Umbilical cord (tissue), 2 donors: ENCODE measurements around the gene NT5C3A. TPM values are rescaled to one million over a fixed set of nuclear protein-coding genes. Genes with fewer than 3 reads are reported as not detected.
A peak's percentile ranks its signal among the peaks of the same experiment; 100 is the strongest.
"Not testable (repeated sequence)": the region's sequence is repeated elsewhere in the genome, so short reads cannot be mapped to it uniquely, and the experiment has no call there.

Experiments used
- DNase-seq: peaks from one replicate; pipeline ENCODE4 v3.0.0-alpha.2; 2015; ENCODE audit warnings: low spot score
- total RNA-seq: library from RNA; depleted of rRNA; stranded (reverse); fragments of >200 nt; gene quantifications from one replicate; pipeline ENCODE4 v1.2.3, GENCODE V29; 2014; ENCODE audit warnings: low replicate concordance; ENCODE audit not compliant: insufficient read depth

The NT5C3A gene
- total RNA-seq, 1 donor from 2014 or later: 47.2 TPM

GRCh38 chr7:33041631-33042428 is 20.7 kb downstream of the NT5C3A start:
- no peak for DNase-seq

- DNase-seq: peak; percentile 12
Measured at GRCh38 chr7:33040803-33041516, 21.6 kb downstream of the NT5C3A start.

- no peak for DNase-seq
Measured at GRCh38 chr7:33039903-33040292, 22.7 kb downstream of the NT5C3A start.

- peak; percentile 30 for DNase-seq
Measured at GRCh38 chr7:33039257-33039902, 23.2 kb downstream of the NT5C3A start.

GRCh38 chr7:33038639-33039038 is 23.9 kb downstream of the NT5C3A start:
- DNase-seq: peak; percentile 34

- no peak for DNase-seq
Measured at GRCh38 chr7:33035776-33036175, 26.8 kb downstream of the NT5C3A start.

GRCh38 chr7:33024189-33024757 is 38.3 kb downstream of the NT5C3A start:
- DNase-seq: no peak

GRCh38 chr7:33012364-33012763 is 50.2 kb downstream of the NT5C3A start:
- no peak for DNase-seq

GRCh38 chr7:33009734-33010133 is 52.8 kb downstream of the NT5C3A start:
- DNase-seq: no peak

- not testable (repeated sequence) for DNase-seq
Measured at GRCh38 chr7:33005690-33006089, 56.9 kb downstream of the NT5C3A start.

GRCh38 chr7:33005193-33005592 is 57.4 kb downstream of the NT5C3A start:
- DNase-seq: not testable (repeated sequence)

GRCh38 chr7:33004104-33004616 is 58.4 kb downstream of the NT5C3A start:
- DNase-seq: not testable (repeated sequence)

GRCh38 chr7:33003111-33003510 is 59.5 kb downstream of the NT5C3A start:
- DNase-seq: not testable (repeated sequence)

- DNase-seq: not testable (repeated sequence)
Measured at GRCh38 chr7:32999380-32999779, 63.2 kb downstream of the NT5C3A start.

GRCh38 chr7:32998361-32999171 is 64.0 kb downstream of the NT5C3A start:
- peak; percentile 86 for DNase-seq

GRCh38 chr7:32997956-32998355 is 64.6 kb downstream of the NT5C3A start:
- peak; percentile 22 for DNase-seq

GRCh38 chr7:32992750-32993149 is 69.8 kb downstream of the NT5C3A start:
- not testable (repeated sequence) for DNase-seq

GRCh38 chr7:32991975-32992700 is 70.4 kb downstream of the NT5C3A start:
- DNase-seq: not testable (repeated sequence)

- peak; percentile 83 for DNase-seq
Measured at GRCh38 chr7:32991068-32991585, 71.4 kb downstream of the NT5C3A start.

- DNase-seq: not testable (repeated sequence)
Measured at GRCh38 chr7:32988148-32988547, 74.4 kb downstream of the NT5C3A start.
